ENCODE data around the gene KSR2.
A peak's percentile ranks its signal among the peaks of the same experiment; 100 is the strongest.

DNA sequence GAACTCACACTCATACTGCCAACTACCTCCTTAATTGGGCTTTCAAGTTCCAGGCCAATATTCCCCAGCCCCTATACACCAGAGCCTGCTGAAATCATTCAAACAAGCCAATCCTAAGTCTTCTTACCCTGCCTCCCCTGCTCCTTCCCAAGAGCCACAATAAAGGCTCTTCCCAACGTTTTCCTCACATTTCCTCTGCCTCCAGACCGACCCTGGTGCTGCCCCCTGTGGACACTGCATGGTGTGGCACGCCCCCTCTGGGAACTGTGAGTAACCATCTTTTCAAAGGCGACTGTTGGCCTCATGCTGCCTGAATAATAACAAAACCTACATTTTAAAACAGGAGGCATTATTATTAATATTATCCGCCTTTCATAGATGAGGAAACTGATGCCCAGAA is 495.8 kb downstream of the KSR2 start:
- TF ChIP-seq ZNF626 (tag by site-specific recombination; IDR thresholded peaks at IDR 0.05) = no peak
- TF ChIP-seq ZNF121 (tag by site-specific recombination; IDR thresholded peaks at IDR 0.05) = no peak
- TF ChIP-seq, protein P1, sequence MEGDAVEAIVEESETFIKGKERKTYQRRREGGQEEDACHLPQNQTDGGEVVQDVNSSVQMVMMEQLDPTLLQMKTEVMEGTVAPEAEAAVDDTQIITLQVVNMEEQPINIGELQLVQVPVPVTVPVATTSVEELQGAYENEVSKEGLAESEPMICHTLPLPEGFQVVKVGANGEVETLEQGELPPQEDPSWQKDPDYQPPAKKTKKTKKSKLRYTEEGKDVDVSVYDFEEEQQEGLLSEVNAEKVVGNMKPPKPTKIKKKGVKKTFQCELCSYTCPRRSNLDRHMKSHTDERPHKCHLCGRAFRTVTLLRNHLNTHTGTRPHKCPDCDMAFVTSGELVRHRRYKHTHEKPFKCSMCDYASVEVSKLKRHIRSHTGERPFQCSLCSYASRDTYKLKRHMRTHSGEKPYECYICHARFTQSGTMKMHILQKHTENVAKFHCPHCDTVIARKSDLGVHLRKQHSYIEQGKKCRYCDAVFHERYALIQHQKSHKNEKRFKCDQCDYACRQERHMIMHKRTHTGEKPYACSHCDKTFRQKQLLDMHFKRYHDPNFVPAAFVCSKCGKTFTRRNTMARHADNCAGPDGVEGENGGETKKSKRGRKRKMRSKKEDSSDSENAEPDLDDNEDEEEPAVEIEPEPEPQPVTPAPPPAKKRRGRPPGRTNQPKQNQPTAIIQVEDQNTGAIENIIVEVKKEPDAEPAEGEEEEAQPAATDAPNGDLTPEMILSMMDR (tag by site-specific recombination; IDR thresholded peaks at IDR 0.05) = peak; percentile 27; the same call in 1 of the 2 replicates
- TF ChIP-seq PRDM10 (tag by site-specific recombination; IDR thresholded peaks at IDR 0.05) = no peak
- no peak for TF ChIP-seq ZBTB10 (tag by site-specific recombination; IDR thresholded peaks at IDR 0.05)
- TF ChIP-seq RBAK (tag by site-specific recombination; IDR thresholded peaks at IDR 0.05) = no peak
- no peak for TF ChIP-seq ZNF274 (IDR thresholded peaks at IDR 0.05; ENCODE audit: low read length)
- no peak for TF ChIP-seq ZNF274 (tag by site-specific recombination; IDR thresholded peaks at IDR 0.05; ENCODE audit: borderline replicate concordance)
- no peak for TF ChIP-seq HOXC10 (CRISPR knock-in tag; IDR thresholded peaks at IDR 0.05)
- no peak for TF ChIP-seq SALL2 (tag by site-specific recombination; IDR thresholded peaks at IDR 0.05; ENCODE audit: borderline replicate concordance)
- no peak for TF ChIP-seq ATF2 (tag by site-specific recombination; IDR thresholded peaks at IDR 0.05; ENCODE audit: low read depth)
- TF ChIP-seq ZNF174 (tag by site-specific recombination; IDR thresholded peaks at IDR 0.05) = no peak
- TF ChIP-seq ZBTB20 (tag by site-specific recombination; IDR thresholded peaks at IDR 0.05) = no peak
- TF ChIP-seq MYNN (tag by site-specific recombination; IDR thresholded peaks at IDR 0.05; ENCODE audit: borderline replicate concordance) = no peak
- no peak for TF ChIP-seq ZNF670 (tag by site-specific recombination; IDR thresholded peaks at IDR 0.05; ENCODE audit: low read depth)

Data from HEK293 (cell line).